ENCODE results near the gene GSTO1. TPM values are rescaled to one million over a fixed set of nuclear protein-coding genes. Genes with fewer than 3 reads are reported as not detected.

Gene GSTO1
- total RNA-seq, 1 experiment from 2014 or later = 134 TPM

- ChIA-PET CTCF (no interaction called here), POLR2A (interaction anchor here (0.7 to 0.9 kb wide), 2 partner anchors 24 to 135 kb away, joined by 3 to 17 read pairs; no protein-coding TSS in a partner anchor)
- H3K4me1 ChIP-seq (ENCODE audit: control insufficient read depth, insufficient read depth, low read length) = peaks cover 36% of the 10 kb centered on the region
- no peaks in the 10 kb centered on the region for H3K27me3 ChIP-seq (ENCODE audit: control insufficient read depth, insufficient read depth, low read length)
- ATAC-seq = peak; percentile 46
- no peak for DNase-seq (ENCODE audit: low read depth, low spot score)
- peak overlapping the region; percentile 65 to 71 for H3K4me3 ChIP-seq (ENCODE audit: low read depth in 2 of 2, low read length in 2 of 2)
- peak overlapping the region; percentile 94 for H3K27ac ChIP-seq (ENCODE audit: low read length)
- 0 out of 2 replicates have a peak, but pooled peaks have one; percentile 22 for TF ChIP-seq SIN3A (IDR thresholded peaks at IDR 0.05; ENCODE audit: borderline replicate concordance, insufficient read depth, low read depth, low read length)
- no peak for TF ChIP-seq REST (IDR thresholded peaks at IDR 0.05; ENCODE audit: insufficient read depth in 1 of 2, low read depth in 2 of 2, low read length in 1 of 2)
- H3K9me3 ChIP-seq (ENCODE audit: control insufficient read depth, insufficient read depth, low read depth, low read length) = no peaks in the 10 kb centered on the region
- intact Hi-C loops (cut with micrococcal nuclease; ENCODE audit: unreplicated experiment) = no loop called here
- BruUV-seq (replicated peaks) = no TSS peak
- peaks cover 22% of the 10 kb centered on the region for H3K36me3 ChIP-seq (ENCODE audit: control insufficient read depth, insufficient read depth, low read length)
- in situ Hi-C loops (cut with HindIII; ENCODE audit: low pct_unique_long_range_greater_than_20kb, low sequenced_read_pairs) = no loop called here
These were observed 754 bp downstream of the GSTO1 start for GRCh38 chr10:104255311-104255981.

- CTCF ChIA-PET = interaction anchor here (0.6 kb wide), 1 partner anchor 50 kb away, joined by 6 read pairs; no protein-coding TSS in a partner anchor
These were observed 1.8 kb downstream of the GSTO1 start for GRCh38 chr10:104256335-104256961.

More at GRCh38 chr10:104256335-104256961, 1.8 kb downstream of the GSTO1 start:
- Histone ChIP-seq H3K36me3 (ENCODE audit: control insufficient read depth, insufficient read depth, low read length) (peaks cover 27% of the 10 kb centered on the region), H3K27me3 (ENCODE audit: control insufficient read depth, insufficient read depth, low read length) (no peaks in the 10 kb centered on the region), H3K4me3 (ENCODE audit: low read depth in 2 of 2, low read length in 2 of 2) (peak overlapping the region; percentile 65 to 71), H3K27ac (ENCODE audit: low read length) (peak overlapping the region; percentile 94), H3K9me3 (ENCODE audit: control insufficient read depth, insufficient read depth, low read depth, low read length) (no peaks in the 10 kb centered on the region), H3K4me1 (ENCODE audit: control insufficient read depth, insufficient read depth, low read length) (peaks cover 46% of the 10 kb centered on the region)
- POLR2A ChIA-PET = interaction anchor here (0.5 kb wide), 1 partner anchor 24 kb away, joined by 4 read pairs; the partner anchor contains the start of gene CFAP43
- no peak for TF ChIP-seq SIN3A (IDR thresholded peaks at IDR 0.05; ENCODE audit: borderline replicate concordance, insufficient read depth, low read depth, low read length)
- TF ChIP-seq REST (IDR thresholded peaks at IDR 0.05; ENCODE audit: insufficient read depth in 1 of 2, low read depth in 2 of 2, low read length in 1 of 2) = no peak
- TF ChIP-seq POLR2AphosphoS5 (IDR thresholded peaks at IDR 0.05; ENCODE audit: low read depth, low read length) = no peak
- TF ChIP-seq TCF7L2 (IDR thresholded peaks at IDR 0.05; ENCODE audit: low read depth, low read length) = no peak
- no peak for TF ChIP-seq CTCF (IDR thresholded peaks at IDR 0.05)
- ATAC-seq (no peak), DNase-seq (ENCODE audit: low read depth, low spot score) (no peak)
- intact Hi-C loops (cut with micrococcal nuclease; ENCODE audit: unreplicated experiment) (no loop called here), in situ Hi-C loops (cut with HindIII; ENCODE audit: low pct_unique_long_range_greater_than_20kb, low sequenced_read_pairs) (no loop called here)
- TSS peak; percentile 53 for BruUV-seq (replicated peaks)

Data from Panc1 (cell line).